SU-DHL-6 (cell line): ENCODE data around the gene CELSR1.

ENCODE experiments used
- H2AFZ ChIP-seq: fragments of 200-600 bp; sonication (generic); 2 replicates; pipeline ENCODE4 v1.6.1; 2014; ENCODE audit warnings: low read depth, mild to moderate bottlenecking, moderate library complexity, mixed read lengths, antibody characterized with exemption, low read length; ENCODE audit not compliant: severe bottlenecking
- H3F3A ChIP-seq: fragments of 200-600 bp; shearing (Covaris generic); 2 replicates; pipeline ENCODE4 v1.6.0; 2016; ENCODE audit warnings: antibody characterized with exemption, mild to moderate bottlenecking; ENCODE audit not compliant: insufficient read depth
- H3K27ac ChIP-seq: fragments of 200-600 bp; sonication (generic); 2 replicates; pipeline ENCODE4 v1.5.1; 2016; ENCODE audit warnings: low read depth, mild to moderate bottlenecking, low read length, moderate library complexity, mixed read lengths
- H3K27me3 ChIP-seq: fragments of 200-600 bp; sonication (generic), shearing (Covaris generic); 2 replicates; pipeline ENCODE4 v1.6.0; 2014; ENCODE audit warnings: mild to moderate bottlenecking, low read length
- H3K36me3 ChIP-seq: fragments of 200-600 bp; sonication (generic); 2 replicates; pipeline ENCODE4 v1.6.1; 2014; ENCODE audit warnings: mild to moderate bottlenecking, low read length, mixed read lengths
- H3K4me2 ChIP-seq: fragments of 300-600, 200-600 bp; shearing (Covaris generic), sonication (generic); 2 replicates; pipeline ENCODE4 v1.6.0; 2014; ENCODE audit warnings: low read length, low read depth, mild to moderate bottlenecking; ENCODE audit not compliant: poor library complexity, severe bottlenecking
- H3K4me3 ChIP-seq: fragments of 200-600 bp; sonication (generic); 2 replicates; pipeline ENCODE4 v1.5.1; 2014; ENCODE audit warnings: antibody characterized with exemption, low read length, mild to moderate bottlenecking, mixed read lengths; ENCODE audit not compliant: insufficient read depth, poor library complexity, severe bottlenecking
- H3K79me2 ChIP-seq: fragments of 200-600 bp; sonication (generic); 2 replicates; pipeline ENCODE4 v1.6.1; 2014; ENCODE audit warnings: mild to moderate bottlenecking, low read length, moderate library complexity; ENCODE audit not compliant: insufficient read depth
- H3K9ac ChIP-seq: fragments of 200-600 bp; sonication (generic); 2 replicates; pipeline ENCODE4 v1.7.0; 2014; ENCODE audit warnings: mild to moderate bottlenecking, low read length
- H3K9me2 ChIP-seq: fragments of 200-600 bp; sonication (generic); replicated peaks from 2 replicates; pipeline ENCODE4 v1.6.1; 2014; ENCODE audit warnings: low read length; ENCODE audit not compliant: insufficient read depth
- H3K9me3 ChIP-seq: fragments of 200-600 bp; sonication (generic); 2 replicates; pipeline ENCODE4 v1.6.1; 2014; ENCODE audit warnings: low read length, mixed read lengths; ENCODE audit not compliant: insufficient read depth
- H4K20me1 ChIP-seq: fragments of 200-600 bp; sonication (generic); 2 replicates; pipeline ENCODE4 v1.6.1; 2014; ENCODE audit warnings: low read depth, mild to moderate bottlenecking, antibody characterized with exemption, low read length, moderate library complexity, mixed read lengths
- EZH2phosphoT487 ChIP-seq: fragments of 200-600 bp; sonication (generic), shearing (Covaris generic); conservative IDR thresholded peaks from 2 replicates; pipeline ENCODE4 v1.6.1; 2018; ENCODE audit warnings: mild to moderate bottlenecking, antibody characterized with exemption, low read length, moderate library complexity, mixed read lengths
- TF ChIP-seq, protein P1 (sequence below): fragments of 200-600 bp; sonication (generic); IDR thresholded peaks from one replicate; pipeline ENCODE4 v1.5.1; 2017; ENCODE audit warnings: antibody characterized with exemption, mild to moderate bottlenecking, low read length, moderate library complexity; ENCODE audit not compliant: insufficient read depth, poor library complexity, severe bottlenecking

Gene CELSR1

DNA sequence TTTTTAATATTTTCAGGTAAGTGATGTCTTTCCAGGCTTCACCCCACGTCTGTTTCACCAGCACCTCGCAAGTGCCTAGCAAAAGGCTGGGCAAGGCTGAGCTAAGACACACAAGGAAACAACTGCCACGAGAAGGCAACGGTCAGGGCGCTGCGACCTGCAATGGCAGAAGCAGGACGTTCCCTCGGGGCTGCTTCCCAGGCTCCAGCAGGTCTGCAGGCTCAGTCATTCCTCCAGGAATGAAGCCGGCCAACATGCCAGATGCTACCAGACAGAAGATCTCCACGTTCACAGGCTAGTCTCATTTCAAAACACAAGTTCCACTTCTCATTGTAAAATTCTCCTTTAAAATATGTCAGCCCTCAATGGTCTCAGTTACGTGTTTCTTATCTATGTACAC is 45.5 kb downstream of the CELSR1 start:
- Histone ChIP-seq H3K4me3 (no peak overlapping the region), H3K79me2 (no peaks in the 10 kb centered on the region), H3K27me3 (no peaks in the 10 kb centered on the region), H3K27ac (no peak overlapping the region), H4K20me1 (no peaks in the 10 kb centered on the region), H3K9me2 (no peaks in the 10 kb centered on the region), H3K36me3 (no peaks in the 10 kb centered on the region), H3F3A (no peaks in the 10 kb centered on the region), H3K9me3 (no peaks in the 10 kb centered on the region), H3K9ac (no peak overlapping the region), H3K4me2 (no peak overlapping the region), H2AFZ (no peak overlapping the region)
- no peak for TF ChIP-seq EZH2phosphoT487
- TF ChIP-seq, protein P1, sequence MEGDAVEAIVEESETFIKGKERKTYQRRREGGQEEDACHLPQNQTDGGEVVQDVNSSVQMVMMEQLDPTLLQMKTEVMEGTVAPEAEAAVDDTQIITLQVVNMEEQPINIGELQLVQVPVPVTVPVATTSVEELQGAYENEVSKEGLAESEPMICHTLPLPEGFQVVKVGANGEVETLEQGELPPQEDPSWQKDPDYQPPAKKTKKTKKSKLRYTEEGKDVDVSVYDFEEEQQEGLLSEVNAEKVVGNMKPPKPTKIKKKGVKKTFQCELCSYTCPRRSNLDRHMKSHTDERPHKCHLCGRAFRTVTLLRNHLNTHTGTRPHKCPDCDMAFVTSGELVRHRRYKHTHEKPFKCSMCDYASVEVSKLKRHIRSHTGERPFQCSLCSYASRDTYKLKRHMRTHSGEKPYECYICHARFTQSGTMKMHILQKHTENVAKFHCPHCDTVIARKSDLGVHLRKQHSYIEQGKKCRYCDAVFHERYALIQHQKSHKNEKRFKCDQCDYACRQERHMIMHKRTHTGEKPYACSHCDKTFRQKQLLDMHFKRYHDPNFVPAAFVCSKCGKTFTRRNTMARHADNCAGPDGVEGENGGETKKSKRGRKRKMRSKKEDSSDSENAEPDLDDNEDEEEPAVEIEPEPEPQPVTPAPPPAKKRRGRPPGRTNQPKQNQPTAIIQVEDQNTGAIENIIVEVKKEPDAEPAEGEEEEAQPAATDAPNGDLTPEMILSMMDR, result no peak

DNA sequence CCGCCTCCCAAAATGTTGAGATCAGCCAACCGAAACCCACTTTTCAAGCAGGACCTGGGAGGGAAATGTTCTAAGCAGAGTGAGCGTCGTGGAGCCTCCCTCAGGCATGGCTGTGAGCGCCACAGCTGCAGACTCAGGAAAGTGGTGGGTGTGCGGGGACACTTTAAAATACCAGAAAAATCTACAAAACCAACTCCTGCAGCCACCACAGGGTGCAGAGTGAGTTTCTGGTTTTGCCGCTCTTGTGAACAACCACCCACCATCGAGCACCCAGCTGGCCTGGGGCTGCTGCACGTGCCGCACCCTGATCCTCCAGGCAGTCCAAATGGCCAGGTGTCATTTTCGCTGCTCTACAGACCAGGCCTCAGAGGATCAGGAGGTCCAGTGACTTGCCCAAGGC is 46.9 kb downstream of the CELSR1 start:
- no peak overlapping the region for H3K9ac ChIP-seq
- no peak overlapping the region for H3K27ac ChIP-seq
- H3K4me2 ChIP-seq, result no peak overlapping the region
- no peaks in the 10 kb centered on the region for H3K79me2 ChIP-seq
- no peaks in the 10 kb centered on the region for H3F3A ChIP-seq
- H2AFZ ChIP-seq, result no peak overlapping the region
- no peaks in the 10 kb centered on the region for H3K9me3 ChIP-seq
- no peaks in the 10 kb centered on the region for H3K36me3 ChIP-seq
- no peak for TF ChIP-seq EZH2phosphoT487
- TF ChIP-seq, protein P1, result no peak
- H4K20me1 ChIP-seq, result no peaks in the 10 kb centered on the region
- H3K9me2 ChIP-seq, result no peaks in the 10 kb centered on the region
- H3K4me3 ChIP-seq, result no peak overlapping the region
- H3K27me3 ChIP-seq, result no peaks in the 10 kb centered on the region

DNA sequence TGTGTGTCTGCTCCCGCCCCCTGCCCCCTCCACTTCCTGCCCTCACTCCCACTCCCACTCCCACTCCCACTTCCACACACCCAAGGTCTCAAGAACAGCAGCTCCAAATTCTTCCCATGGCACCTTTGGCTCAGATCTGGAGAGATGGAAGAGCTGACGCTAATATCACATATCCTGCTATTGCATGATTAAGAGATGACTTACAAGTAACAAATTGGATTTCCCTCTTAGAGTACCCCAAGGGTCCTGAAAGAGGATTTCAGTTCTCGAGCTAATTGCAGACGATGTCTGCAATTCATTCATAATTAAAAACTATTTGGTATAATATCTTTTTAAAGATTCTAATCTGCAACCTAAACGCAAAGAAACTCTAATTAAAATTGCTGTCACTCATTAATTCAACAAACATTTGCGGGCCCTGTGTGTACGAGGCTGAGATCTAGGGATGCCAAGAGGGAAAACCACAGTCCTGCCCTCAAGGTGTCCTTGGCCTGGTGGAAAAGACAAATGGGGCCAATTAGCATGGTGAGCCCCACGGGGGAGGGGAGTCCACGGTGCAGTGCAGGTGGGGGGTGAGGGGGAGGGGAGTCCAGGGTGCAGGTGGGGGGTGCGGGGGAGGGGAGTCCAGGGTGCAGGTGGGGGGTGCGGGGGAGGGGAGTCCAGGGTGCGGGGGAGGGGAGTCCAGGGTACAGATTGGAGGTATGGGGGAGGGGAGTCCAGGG is 50.3 kb downstream of the CELSR1 start:
- Histone ChIP-seq H3K36me3 (no peaks in the 10 kb centered on the region), H2AFZ (no peak overlapping the region), H3F3A (no peaks in the 10 kb centered on the region), H3K27me3 (no peaks in the 10 kb centered on the region), H3K27ac (no peak overlapping the region), H3K4me3 (no peak overlapping the region), H3K4me2 (no peak overlapping the region), H3K9me2 (no peaks in the 10 kb centered on the region), H3K79me2 (no peaks in the 10 kb centered on the region), H3K9me3 (no peaks in the 10 kb centered on the region), H3K9ac (no peak overlapping the region), H4K20me1 (no peaks in the 10 kb centered on the region)
- no peak for TF ChIP-seq EZH2phosphoT487
- TF ChIP-seq, protein P1, result no peak
